GM19035 (cell line): Measurements from ENCODE around the gene CYP3A5.
"Not testable (repeated sequence)": the region's sequence is repeated elsewhere in the genome, so short reads cannot be mapped to it uniquely, and the experiment has no call there.

Source experiments
- ATAC-seq: cut with Tn5 transposase; IDR thresholded peaks from one replicate; pipeline ENCODE4 v1.9.1; 2021; ENCODE audit not compliant: unreplicated experiment

CYP3A5 gene

DNA sequence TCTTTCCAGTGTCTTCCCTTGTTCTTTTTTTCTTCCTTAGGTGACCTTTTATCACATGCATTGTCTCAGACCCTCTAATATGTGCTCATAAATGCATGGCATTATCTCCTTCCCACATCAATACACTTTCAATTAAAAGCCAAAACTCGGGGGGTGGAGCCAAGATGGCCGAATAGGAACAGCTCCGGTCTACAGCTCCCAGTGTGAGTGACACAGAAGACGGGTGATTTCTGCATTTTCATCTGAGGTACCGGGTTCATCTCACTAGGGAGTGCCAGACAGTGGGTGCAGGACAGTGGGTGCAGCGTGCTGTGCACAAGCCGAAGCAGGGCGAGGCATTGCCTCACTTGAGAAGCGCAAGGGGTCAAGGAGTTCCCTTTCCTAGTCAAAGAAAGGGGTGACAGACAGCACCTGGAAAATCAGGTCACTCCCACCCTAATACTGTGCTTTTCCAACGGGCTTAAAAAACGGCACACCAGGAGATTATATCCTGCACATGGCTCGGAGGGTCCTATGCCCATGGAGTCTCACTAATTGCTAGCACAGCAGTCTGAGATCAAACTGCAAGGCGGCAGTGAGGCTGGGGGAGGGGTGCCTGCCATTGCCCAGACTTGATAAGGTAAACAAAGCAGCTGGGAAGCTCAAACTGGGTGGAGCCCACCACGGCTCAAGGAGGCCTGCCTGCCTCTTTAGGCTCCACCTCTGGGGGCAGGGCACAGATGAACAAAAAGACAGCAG is 6.2 kb upstream of the CYP3A5 start:
- ATAC-seq, result not testable (repeated sequence)

DNA sequence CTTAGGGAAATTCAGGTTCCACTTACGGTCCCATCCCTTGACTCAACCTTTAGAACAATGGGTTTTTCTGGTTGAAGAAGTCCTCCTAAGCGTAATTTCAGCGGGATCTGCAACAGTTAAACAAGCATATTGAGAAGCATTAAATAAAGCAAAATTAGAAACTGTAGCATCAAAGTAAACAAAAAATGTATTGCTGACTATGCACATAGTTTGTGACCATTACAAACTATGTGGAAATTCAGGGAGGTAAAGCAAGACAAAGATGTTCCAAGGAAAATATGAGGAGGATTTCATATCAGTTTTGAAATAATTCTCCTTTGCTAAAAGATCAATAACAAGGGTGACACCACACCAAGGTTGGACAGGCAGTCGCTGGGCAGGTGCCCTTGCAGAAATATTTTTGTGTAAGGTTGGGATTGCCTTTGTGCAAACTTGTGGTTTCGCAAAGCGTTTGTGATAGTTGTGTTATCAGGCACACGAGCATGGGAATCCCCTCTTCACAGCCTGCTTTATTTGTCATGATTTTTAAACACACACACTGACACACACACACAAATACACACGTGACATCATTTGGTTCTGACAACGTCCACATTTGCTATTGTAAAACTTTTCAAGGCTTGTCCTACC is 5.4 kb upstream of the CYP3A5 start:
- no peak for ATAC-seq

DNA sequence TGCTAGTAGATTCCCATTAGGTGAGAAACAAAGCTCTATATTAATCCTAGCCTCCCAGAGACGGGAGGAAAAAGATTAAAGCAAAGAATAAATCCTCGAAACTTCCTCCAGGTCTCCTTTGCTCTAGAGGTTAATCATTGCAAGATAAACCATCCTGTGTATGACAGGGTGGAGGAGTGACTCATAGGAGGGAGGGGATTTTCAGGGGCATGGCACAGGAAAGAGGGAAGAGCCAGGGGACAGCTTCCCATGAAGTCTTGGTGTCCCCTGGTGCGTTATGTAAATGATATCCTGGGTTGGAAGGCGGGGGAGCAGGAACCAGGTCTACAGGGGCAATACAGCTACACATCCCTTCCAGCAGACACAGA is 780 bp downstream of the CYP3A5 start:
- ATAC-seq, result no peak

DNA sequence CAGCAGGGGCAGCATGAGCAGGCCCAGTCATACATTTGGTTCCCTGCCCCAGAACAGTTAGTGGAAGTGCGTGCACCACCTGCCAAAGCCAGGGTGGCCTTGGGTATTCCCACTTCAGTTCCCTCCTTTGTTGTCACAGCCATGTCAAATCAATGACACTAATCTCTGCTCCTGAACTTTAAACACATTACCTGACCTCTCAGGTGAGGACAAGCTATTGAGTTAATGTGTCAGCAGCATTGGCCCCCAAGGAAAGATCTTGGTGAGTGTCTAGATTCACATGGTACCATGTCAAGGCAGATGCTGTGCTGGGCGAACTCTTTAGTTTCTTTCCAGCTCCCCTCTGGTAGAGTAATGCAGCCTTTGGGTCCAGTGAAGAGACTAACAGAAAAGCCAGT is 2.1 kb downstream of the CYP3A5 start:
- no peak for ATAC-seq

DNA sequence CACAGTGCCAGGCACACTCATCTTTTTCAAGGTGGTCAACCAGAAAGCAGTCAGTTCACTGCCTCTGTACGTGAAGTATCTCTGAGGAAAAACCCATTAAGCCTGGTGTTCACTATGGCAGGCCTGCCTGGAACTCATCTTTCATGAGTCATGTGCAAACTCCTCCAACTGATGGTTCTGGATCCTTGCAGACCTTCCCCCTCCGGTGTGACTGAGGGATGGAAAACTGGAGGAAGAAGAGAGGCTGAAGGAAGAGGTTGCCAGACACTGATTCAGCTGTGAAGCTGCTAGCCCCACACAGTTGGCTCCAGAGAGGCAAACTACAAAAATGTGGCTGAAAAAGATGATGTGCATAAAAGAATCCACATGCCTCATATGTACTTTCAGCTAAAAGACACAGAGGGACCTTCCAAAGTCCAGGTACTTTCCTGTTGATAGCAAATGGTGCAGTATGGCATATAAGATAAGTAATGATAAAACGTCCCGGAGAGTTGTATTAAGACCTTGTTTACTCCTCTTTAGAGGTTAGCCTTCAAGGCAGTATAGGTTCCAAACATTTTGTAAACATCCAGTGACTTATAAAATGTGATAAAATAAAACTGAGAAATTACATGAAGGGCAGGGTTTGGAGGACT is 2.7 kb downstream of the CYP3A5 start:
- no peak for ATAC-seq

DNA sequence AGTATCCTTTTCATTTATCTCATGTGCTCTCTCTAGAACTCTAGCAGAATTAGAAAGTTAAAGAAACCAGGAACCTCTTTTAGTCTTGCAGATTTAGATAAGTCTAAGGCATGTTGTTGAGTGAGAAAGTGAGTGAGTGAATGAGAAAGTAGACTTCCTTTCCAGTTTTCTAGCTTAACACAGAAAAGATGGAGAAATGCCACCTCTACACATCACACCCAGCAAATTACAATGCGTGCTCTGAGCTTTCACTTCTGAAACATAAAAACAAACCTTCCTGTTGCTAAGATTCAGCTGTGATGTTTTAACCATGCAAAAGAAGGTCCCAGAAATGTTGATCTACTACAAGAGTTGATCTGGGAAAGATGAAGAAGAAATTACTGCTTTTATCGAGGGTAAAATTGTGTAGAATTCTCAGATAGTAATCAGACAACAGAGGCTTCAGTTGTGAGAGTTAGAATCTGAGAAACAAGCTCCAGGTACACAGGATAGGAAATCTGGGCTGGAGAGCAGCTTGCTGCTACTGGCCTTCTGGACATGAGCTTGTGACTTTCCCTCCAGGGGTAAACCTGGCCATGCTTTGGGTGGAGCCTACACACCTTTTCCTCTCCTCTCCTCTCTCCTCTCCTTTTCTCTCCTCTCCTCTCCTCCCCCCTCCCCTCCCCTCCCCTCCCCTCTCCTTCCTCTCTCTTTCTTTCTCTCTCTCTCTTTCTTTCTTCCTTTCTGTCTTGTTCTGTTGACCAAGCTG is 4.6 kb downstream of the CYP3A5 start:
- ATAC-seq, result no peak

DNA sequence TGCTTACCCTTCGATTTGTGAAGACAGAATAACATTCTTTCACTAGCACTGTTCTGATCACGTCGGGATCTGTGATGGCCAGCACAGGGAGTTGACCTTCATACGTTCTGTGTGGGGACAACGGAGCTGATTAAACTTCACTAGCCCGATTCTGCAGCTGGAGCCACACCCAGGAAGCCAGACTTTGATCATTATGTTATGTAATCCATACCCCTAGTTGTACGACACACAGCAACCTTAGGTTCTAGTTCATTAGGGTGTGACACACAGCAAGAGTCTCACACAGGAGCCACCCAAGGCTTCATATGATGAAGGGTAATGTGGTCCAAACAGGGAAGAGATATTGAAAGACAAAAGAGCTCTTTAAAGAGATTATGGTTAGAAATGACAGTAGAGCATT is 7.2 kb downstream of the CYP3A5 start:
- ATAC-seq, result no peak

DNA sequence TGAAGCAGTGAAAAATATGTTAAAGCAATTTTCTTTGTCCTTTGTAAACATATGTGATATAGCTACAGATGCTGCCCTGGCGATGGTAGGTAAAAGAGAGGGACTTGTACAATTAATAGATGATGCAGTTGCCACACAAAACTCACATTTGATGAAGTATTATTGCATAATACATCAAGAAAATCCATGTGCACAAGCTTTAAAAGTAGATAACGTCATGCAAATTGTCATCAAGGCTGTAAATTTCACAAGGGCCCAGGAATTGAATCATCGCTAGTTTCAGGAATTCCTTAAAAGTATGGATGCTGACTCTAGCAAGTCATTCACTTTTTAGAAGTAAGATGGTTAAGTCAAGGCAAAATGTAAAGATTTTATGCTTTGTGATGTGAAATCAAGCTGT is 10.0 kb downstream of the CYP3A5 start:
- ATAC-seq, result no peak

DNA sequence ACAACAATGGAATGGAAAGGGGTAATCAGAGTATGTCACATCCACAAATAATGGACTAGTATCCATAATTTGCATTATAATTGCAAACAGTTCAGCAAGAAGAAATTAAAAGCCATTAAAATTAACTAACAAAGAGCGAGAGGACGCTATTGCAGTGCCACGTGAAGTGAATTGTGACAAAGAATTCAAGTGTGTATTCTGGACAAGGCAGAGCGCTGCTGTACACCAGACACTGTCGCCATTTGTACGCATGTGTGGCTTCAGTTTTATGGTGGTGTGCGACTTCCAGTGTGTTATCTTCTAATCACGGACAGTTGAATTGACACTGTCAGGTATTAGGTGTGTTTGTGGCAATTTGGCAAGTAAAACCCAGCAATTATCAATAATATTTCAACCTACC is 11.3 kb downstream of the CYP3A5 start:
- ATAC-seq, result no peak

DNA sequence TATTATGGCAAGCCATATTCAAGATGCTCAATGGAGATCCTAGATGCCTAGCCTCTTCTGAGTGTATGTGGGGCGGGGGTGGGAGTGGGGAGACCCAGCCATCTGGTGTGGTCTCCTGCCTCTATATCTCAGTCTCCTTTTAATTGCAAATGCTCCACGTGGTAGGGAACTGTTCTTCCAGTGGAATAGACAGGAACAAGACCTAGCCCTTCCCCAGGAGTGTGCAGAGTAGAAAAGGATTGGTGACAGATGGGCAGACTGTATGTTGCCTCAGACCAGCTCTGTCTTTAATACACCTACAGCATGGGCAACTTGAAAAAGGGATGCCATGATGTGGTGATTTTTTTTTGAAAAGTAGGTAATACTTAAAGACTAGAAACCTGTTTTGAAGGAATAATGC is 12.6 kb downstream of the CYP3A5 start:
- no peak for ATAC-seq

DNA sequence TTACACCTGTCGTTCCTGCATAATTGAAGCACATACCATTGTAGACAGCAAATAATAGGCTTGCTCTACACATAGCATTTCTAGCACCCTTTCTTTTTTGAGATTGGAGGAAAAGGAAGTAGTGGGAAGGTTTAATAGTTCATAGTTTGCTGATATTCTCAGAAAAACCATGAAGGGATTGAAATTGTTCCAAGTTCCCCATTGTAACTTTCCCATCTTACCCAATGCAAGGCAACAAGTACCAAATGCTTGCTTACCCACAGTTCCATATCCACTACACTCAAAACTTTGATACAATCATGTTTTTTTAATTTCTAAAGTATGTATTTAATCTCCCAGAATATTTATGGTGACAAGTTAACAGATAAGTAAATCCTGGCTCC is 13.8 kb downstream of the CYP3A5 start:
- ATAC-seq, result no peak

DNA sequence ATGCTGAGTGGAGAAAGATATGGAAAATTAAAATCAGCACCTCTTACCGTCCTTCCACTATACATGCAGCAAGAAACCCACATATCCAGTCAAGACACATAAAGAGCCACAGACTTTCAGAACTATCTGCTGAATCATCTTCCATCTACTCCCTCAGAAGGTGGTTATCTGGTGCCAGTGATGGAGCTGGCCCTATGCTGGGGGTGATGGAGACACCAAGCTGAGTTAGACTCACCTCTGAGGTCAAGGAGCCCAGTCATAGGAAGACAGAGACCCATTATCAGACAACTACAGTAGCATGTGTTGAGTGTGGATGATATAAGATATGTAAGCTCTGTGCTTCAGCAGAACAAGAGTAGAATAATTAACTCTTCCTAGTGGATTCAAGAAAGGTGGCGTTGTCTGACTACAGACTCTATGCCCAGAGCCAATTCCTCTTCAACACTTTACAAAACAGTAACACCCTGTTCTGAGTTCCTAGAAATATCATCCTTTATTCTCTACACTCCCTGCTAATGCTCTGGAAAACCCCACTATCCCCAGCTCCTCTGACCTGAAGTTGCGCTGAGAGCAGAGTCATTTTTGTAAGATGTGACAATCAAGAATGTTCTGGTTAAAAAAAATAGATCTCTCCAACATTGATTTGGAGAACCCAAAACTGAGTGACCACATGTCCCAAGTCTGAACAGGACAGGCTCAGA is 14.3 kb downstream of the CYP3A5 start:
- no peak for ATAC-seq

DNA sequence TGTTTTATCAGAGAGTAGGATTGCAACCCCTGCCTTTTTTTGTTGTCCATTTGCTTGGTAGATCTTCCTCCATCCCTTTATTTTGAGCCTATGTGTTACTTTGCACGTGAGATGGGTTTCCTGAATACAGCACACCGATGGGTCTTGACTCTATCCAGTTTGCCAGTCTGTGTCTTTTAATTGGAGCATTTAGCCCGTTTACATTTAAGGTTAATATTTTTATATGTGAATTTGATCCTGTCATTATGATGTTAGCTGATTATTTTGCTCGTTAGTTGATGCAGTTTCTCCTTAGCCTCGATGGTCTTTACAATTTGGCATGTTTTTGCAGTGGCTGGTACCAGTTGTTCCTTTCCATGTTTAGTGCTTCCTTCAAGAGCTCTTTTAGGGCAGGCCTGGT is 21.9 kb downstream of the CYP3A5 start:
- not testable (repeated sequence) for ATAC-seq

DNA sequence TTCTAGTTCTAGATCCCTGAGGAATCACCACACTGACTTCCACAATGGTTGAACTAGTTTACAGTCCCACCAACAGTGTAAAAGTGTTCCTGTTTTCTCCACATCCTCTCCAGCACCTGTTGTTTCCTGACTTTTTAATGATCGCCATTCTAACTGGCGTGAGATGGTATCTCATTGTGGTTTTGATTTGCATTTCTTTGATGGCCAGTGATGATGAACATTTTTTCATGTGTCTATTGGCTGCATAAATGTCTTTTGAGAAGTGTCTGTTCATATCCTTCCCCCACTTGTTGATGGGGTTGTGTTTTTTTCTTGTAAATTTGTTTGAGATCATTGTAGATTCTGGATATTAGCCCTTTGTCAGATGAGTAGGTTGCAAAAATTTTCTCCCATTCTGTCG is 25.2 kb downstream of the CYP3A5 start:
- not testable (repeated sequence) for ATAC-seq

DNA sequence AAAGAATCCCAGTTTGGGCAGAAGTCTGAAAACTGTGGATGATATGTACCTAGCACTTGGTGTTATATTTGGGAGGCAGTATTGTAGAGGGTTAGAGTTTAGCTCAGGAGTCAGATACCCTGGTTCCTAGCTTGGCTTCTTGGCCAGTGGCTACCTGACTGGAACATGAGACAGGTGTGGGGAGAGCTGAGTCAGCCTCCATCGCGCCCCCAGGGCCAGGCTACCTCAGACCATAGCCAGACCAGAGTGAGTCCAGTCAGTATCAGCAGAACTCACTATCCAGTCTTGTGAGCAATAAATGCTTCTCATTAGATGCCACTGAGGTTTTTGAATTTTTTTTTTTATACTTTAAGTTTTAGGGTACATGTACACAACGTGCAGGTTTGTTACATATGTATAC is 26.0 kb downstream of the CYP3A5 start:
- no peak for ATAC-seq

DNA sequence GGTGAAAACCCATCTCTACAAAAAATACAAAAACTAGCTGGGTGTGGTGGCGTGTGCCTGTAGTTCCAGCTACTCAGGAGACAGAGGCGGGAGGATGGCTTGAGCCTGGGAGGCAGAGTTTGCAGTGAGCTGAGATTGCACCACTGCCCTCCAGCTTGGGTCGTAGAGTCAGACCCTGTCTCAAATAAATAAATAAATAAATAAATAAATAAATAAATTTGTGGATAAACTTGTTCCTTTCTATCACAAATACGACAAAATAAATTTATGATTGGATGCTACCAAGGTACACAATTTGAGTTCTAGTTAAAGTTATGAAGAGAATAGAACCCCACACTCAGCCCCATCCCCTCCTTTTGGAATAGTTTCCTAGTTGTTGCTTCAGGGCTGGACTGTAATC is 26.5 kb downstream of the CYP3A5 start:
- not testable (repeated sequence) for ATAC-seq

DNA sequence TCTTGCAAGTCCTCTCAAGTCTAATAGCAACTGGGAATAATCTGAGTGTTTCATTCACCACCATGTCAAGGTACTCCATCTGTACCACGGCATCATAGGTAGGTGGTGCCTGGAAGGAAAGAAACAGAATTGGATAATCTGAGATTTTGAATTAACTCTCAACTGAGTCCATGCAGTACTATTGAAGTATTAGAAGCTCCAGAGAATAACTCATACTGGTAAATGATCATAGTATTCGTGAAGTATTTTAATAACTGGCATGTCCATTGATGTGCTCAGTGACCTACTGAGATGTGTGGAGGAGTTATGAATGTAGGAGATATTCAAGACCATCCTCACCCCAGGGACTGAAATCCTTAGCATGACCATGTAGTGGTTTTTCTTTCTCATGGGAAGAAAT is 27.1 kb downstream of the CYP3A5 start:
- no peak for ATAC-seq

DNA sequence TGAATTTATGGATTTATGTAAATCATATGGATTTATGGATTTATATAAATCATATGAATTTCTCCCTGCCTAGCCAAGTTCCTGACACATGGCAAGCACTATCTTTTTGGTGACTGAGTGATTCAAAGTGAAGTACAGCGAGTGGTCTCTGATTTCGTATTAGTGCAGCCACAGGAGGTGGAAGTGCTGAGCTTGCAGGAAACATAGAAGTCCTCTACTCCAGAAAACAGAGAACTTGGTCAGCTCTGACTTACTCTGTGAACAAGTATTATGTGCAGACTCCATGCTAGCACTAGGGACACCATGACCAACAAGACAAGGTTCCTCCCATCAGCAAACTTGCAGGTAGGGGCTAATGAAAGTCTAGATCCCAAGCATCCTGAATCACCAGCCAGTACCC is 28.5 kb downstream of the CYP3A5 start:
- ATAC-seq, result no peak

DNA sequence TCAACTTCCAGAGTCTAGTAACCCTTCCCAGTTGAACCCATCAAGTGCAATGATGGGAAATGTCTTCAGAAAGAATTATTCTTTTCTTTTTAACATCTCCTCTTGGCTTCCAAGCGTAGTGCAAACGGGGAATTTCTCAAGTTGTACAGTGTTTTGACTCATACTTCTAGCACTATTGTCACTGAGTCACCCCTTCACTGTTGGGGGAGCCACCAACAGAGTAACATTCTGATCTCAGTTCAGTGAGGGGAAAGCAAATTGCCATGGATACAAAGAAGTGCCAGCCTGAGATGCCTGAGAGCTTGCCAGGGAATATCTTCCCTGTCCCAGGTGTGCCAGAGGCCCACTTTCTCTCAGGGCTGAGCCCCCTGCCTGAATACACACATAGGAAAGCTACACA is 31.0 kb downstream of the CYP3A5 start:
- ATAC-seq, result no peak

DNA sequence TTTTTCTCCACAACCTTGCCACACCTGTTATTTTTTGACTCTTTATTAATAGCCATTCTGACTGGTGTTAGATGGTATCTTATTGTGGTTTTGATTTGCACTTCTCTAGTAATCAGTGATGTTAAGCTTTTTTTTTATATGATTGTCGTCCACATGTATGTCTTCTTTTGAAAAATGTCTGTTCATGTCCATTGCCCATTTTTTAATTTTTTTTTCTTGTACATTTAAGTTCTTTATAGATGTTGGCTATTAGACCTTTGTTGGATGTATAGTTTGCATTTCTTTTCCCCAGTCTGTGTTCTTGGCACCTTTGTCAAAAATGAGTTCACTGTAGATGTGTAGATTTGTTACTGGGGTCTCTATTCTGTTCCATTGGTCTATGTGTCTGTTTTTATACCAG is 34.2 kb downstream of the CYP3A5 start:
- no peak for ATAC-seq

DNA sequence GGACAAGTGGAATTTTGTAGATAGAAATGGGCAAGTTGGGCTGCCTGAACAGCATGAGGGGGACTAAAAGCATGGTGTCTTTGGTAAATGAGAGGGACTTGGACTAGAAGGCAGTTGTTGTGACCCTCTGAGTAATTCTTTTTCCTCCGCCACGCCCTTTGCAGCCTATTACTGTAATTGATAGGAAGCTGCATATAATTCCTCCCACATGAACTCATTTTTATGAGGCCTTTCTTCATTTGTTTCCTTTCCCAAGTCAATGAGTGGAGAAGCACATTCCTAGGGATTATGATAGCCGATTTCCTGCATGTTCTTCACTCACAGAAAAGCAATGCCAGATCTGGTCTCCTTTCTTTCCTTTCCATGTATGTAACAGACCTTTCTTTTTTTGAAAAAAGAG is 35.4 kb downstream of the CYP3A5 start:
- no peak for ATAC-seq
